Inflammatory macrophage (primary cell): Measurements from ENCODE around the gene PET100.
A peak's percentile ranks its signal among the peaks of the same experiment; 100 is the strongest.

ENCODE experiments used
- DNase-seq, 2 donors: peaks; one replicate each; pipeline ENCODE4 v3.0.0-alpha.2; 2020 to 2022
- total RNA-seq, 18 experiments: gene quantifications; one replicate each; lab custom pipeline; 2026; ENCODE audit warnings: mixed read lengths in 6 of 18, inconsistent platforms in 2 of 18; lab: John Stamatoyannopoulos, UW

Gene PET100
- total RNA-seq, result 1.3 to 3.9 (median 2.2) reads per million in 18 experiments

DNA sequence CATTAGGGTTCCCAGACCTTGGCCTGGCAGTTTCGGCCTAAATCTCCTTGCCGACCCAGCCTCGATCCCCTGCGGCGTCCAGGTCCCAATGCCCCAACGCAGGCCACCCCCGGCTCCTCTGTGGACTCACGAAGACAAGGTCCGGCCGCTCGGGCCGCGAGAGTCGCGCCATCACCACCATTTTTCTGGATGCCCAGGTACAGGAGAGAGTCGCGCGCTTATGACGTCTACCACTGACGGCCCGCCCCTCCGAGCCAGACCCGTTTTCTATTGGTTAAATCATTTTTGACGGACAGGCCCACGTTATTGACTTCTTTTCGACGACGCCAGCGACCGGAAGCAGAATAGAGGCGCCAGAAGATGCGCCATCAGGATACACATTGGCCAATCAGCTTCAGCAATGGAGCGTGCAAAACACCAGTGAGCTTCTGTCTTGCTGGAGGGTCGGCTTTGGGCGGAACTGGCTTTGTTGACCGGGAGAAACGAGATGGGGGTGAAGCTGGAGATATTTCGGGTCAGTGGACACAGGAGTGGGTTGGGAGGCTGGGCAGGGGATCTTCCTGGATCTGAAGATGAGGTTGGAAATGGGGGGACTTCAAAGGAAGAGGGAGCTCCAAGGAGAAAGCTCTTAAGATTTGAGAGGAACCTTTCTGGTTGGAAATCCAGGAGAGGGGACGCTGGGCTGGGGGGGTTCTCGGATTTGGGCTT is at the start of gene PET100, which contains the start of gene XAB2:
TSS of gene PET100 (plus strand) at position 447 of the 708 bp plus-strand sequence. CDS start at position 488, 41 bp downstream.
TSS of gene XAB2 (minus strand) at position 199 of the 708 bp plus-strand sequence. CDS start at position 181, 18 bp downstream.
- peak; percentile 99 for DNase-seq

- DNase-seq, result no peak
Observed at GRCh38 chr19:7582446-7582845, 47.1 kb upstream of the PET100 start.

DNA sequence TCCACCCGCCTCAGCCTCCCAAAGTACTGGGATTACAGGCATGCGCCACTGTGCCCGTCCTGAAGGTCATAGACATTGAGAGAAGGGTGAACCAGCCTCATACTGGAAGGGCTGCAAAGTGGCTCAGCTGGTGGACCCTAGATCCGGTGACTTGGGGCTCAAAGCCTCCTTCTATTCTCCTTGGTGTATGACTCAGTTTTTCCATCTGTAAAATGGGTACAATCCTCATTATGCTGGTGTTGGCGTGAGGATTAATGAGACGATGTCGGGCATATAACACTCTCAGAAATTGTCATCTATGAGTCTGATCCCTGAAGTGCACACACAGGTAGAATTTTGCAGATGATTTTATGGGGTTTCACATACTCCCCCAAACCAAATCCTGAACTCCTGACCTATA is 39.8 kb upstream of the PET100 start:
- no peak for DNase-seq

- no peak for DNase-seq
Observed at GRCh38 chr19:7590256-7590655, 39.3 kb upstream of the PET100 start.

- no peak for DNase-seq
Observed at GRCh38 chr19:7595466-7596133, 34.0 kb upstream of the PET100 start, which contains the start of gene CAMSAP3. TSS of gene CAMSAP3 (plus strand) at chr19:7595863. CDS start at chr19:7596003, 140 bp downstream.

GRCh38 chr19:7596211-7596937 is 33.2 kb upstream of the PET100 start:
- no peak for DNase-seq

GRCh38 chr19:7597689-7598088 is 31.9 kb upstream of the PET100 start:
- DNase-seq, result no peak

- DNase-seq, result no peak
Observed at GRCh38 chr19:7598180-7598579, 31.4 kb upstream of the PET100 start.

DNA sequence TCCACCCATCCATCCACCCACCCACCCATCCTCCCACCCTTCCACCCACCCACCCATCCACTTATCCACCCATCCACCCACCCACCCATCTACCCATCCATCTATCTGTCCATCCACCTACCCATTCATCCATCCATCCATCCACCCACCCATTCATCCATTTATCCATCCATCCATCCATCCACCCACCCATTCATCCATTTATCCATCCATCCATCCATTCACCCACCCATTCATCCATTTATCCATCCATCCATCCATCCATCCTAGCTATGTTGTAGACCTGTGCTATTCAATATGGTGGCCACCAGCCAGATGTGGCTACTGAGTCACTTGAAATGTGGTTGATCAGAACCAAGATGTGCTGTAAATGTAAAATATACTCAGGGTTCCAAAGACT is 28.9 kb upstream of the PET100 start:
- no peak for DNase-seq

GRCh38 chr19:7602240-7602934 is 27.2 kb upstream of the PET100 start:
- DNase-seq, result no peak

DNA sequence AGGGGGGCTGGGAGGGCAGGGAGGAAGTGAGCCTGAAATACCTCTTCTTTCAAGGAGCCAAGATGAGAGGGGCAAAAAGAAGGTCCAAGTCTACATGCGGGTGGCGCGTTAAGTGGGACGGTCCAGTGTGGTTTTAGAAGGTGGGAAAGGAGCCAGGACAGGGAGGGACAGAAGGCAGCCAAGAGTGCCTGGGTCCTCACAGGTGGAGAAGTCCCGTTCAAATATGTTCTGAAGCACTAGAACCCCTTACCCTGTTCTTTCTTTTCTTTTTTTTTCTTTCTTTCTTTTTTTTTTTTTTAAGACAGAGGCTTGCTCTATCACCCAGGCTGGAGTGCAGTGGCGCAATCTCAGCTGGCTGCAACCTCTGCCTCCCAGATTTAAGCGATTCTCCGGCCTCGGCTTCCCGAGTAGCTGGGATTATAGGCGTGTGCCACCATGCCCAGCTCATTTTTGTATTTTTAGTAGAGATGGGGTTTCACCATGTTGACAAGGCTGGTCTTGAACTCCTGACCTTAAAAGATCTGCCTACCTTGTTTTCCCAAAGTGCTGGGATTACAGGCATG is 26.6 kb upstream of the PET100 start:
- DNase-seq, result no peak

DNA sequence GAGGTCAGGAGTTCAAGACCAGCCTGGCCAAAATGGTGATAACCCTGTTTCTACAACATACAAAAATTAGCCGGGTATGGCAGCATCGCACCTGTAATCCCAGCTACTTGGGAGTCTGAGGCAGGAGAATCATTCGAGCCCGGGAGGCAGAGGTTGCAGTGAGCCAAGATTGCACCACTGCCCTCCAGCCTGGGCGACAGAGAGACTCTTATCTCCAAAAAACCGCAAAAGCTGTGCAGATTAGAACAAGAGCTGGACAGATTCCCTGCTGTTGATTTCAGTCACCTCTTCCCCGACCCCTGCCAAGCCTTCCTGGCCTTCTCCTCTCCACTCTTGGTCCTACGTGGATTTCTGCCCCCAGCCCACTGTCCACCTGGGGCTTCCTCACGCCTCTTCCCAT is 25.7 kb upstream of the PET100 start:
- no peak for DNase-seq

DNA sequence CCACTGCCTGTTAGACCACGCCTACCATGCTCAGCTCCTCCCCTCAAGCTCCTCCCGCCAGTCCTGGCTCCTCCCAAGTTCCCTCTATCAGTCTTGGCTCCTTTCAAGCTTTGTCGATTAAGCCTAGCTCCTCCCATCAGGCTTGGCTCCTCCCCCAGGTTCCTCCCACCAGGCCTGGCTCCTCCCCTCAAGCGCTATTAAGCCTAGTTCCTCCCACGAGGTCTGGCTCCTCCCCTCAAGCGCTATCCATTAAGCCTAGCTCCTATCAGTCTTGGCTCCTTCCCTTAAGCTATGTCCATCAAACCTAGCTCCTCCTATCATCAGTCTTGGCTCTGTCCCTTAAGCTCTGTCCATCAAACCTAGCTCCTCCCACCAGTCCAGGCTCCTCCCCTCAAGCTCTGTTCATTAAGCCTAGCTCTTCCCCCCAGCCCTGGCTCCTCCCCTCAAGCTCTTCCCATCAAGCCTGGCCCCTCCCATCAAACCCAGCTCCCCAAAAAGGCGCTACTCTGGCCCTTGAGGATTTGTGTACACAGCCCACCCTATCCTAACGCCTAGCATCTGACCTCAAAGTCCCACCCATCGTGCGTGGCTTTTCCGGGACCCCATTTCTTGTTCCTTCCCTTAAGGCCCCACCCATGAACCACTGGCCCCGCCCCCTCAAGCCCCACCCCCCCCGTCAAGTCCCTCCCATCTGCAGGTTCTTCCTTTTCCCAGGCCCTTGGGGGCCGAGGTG is 23.9 kb upstream of the PET100 start:
- DNase-seq, result peak; percentile 25 to 60

DNA sequence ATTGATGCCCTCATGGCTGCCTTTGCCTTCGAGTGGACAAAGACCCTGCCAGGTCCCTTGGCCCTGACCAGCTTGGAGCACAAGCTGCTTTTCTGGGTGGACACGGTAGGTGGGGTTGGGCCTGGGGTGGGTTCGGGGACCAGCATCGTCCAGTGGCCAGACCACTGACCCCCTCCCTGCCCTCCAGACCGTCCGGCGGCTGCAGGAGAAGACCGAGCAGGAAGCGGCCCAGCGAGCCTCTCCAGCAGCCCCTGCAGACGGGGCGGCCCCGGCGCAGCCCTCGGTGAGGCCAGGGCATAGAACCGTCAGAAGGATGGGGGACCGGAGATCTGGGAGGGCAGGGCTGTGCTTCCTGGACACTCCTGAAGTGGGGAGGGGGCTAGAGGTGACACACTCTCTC is 23.3 kb upstream of the PET100 start:
- DNase-seq, result no peak

DNA sequence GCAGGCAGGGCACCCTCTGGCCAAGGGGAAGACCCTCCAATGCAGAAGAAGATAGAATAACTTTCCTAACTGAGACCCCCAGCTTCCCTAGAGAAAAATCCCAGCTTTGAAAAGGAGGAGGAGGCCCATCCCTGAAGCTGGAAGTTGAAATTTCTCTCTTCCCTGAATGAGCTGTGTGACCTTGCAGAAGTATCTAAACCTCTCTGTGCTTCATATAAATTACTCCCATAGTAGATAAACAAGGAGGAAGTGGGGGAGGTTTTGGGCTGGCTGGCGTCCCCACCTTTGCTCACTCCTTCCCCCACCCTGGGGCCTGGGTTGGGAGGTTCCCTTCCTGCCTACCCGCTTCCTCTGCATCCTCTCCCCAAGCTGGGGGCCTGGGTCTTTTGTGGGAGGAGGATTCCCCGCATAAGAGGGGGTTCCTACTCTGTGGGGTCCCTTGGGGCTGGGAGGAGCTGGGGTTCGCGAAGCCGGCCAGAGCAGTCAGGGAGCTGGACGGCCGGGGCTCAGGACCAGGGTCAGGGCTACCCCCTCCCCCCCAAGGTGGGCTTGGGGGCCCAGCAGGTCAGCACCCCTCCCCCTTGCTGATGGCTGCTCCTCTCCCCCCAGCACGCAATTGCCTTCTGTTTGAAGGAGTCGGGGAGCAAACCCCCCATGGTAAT is 22.2 kb upstream of the PET100 start:
- DNase-seq, result no peak

GRCh38 chr19:7607874-7608560 is 21.6 kb upstream of the PET100 start:
- DNase-seq, result no peak

GRCh38 chr19:7610491-7611240 is 18.9 kb upstream of the PET100 start:
- no peak for DNase-seq

DNA sequence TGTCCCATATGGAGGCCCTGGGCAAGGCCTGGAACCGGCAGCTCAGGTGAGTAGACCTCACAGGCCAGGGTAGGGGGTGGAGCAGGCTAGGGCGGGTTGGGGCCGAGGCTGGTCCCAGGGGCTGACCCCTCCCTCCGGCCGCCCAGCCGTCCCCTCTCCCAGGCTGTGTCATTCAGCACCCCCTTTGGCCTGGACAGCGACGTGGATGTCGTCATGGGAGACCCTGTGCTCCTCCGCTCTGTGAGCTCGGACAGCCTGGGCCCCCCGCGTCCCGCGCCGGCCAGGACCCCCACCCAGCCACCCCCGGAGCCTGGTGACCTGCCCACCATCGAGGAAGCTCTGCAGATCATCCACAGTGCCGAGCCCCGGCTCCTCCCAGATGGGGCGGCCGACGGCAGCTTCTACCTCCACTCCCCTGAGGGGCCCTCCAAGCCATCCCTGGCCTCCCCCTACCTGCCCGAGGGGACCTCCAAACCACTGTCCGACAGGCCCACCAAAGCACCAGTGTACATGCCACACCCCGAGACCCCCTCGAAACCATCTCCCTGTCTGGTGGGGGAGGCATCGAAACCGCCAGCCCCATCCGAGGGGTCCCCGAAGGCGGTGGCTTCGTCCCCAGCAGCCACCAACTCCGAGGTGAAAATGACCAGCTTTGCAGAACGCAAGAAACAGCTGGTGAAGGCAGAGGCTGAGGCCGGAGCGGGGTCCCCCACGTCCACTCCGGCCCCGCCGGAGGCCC is 17.9 kb upstream of the PET100 start:
- DNase-seq, result no peak
